Measurements from ENCODE around the gene RFX8. TPM values are rescaled to one million over a fixed set of nuclear protein-coding genes. Genes with fewer than 3 reads are reported as not detected.
A peak's percentile ranks its signal among the peaks of the same experiment; 100 is the strongest.
"Not testable (repeated sequence)": the region's sequence is repeated elsewhere in the genome, so short reads cannot be mapped to it uniquely, and the experiment has no call there.

RFX8 gene
- total and polyA plus RNA-seq, 11 donors, result 0.12 to 2.0 (median 0.34) TPM; not detected in 5

DNA sequence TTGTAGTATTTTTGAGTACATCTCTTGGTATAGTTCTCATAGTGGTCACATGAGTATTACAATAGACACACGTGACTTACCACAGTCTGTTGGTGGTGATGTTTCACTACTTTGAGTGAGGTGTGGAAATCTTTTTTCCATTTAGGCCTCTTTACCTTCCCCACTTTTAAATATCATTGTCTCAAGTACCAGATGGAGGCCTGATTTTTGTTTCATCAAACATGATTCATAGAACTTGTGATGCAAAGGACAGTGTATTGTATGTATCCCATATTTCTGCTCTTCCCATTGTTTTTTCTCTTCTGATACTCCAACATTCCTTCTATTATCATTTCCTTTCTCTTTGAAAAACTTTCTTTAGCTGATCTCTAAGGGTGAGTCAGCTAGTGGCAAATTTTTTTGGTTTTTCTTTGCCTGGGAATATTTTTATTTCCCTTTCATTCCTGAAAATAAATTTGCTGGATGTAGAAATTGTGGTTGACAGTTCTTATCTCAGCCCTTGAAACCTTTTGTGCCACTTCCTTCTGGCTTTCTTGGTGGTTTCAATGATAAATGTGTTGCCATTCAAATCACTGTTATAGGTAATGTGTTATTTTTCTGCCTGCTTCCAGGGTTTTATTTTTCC is 32.8 kb downstream of the RFX8 start:
- TF ChIP-seq POLR2A (IDR thresholded peaks at IDR 0.05), result no peak
- TF ChIP-seq, protein P1, sequence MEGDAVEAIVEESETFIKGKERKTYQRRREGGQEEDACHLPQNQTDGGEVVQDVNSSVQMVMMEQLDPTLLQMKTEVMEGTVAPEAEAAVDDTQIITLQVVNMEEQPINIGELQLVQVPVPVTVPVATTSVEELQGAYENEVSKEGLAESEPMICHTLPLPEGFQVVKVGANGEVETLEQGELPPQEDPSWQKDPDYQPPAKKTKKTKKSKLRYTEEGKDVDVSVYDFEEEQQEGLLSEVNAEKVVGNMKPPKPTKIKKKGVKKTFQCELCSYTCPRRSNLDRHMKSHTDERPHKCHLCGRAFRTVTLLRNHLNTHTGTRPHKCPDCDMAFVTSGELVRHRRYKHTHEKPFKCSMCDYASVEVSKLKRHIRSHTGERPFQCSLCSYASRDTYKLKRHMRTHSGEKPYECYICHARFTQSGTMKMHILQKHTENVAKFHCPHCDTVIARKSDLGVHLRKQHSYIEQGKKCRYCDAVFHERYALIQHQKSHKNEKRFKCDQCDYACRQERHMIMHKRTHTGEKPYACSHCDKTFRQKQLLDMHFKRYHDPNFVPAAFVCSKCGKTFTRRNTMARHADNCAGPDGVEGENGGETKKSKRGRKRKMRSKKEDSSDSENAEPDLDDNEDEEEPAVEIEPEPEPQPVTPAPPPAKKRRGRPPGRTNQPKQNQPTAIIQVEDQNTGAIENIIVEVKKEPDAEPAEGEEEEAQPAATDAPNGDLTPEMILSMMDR (IDR thresholded peaks at IDR 0.05), result no peak
- no peak overlapping the region for H3K4me3 ChIP-seq
- ATAC-seq (no peak), DNase-seq (no peak)
- intact Hi-C loops (cut with DNase I), result no loop called here
- peaks cover 0 to 13% (median 7%) of the 10 kb centered on the region in 12 donors for H3K4me1 ChIP-seq
- H3K9me3 ChIP-seq, result peaks cover 0 to 11% (median 0%) of the 10 kb centered on the region in 12 donors
- peaks cover 0 to 10% (median 0%) of the 10 kb centered on the region in 9 donors for H3K27me3 ChIP-seq
- peak overlapping the region in 4 of 12 donors; percentile 9 to 62 (median 33) for H3K27ac ChIP-seq
- 63 to 85% (median 75%) methylated on average over 1 of the region's 1 CpG for WGBS, 4 donors
- H3K36me3 ChIP-seq, result no peaks in the 10 kb centered on the region

DNA sequence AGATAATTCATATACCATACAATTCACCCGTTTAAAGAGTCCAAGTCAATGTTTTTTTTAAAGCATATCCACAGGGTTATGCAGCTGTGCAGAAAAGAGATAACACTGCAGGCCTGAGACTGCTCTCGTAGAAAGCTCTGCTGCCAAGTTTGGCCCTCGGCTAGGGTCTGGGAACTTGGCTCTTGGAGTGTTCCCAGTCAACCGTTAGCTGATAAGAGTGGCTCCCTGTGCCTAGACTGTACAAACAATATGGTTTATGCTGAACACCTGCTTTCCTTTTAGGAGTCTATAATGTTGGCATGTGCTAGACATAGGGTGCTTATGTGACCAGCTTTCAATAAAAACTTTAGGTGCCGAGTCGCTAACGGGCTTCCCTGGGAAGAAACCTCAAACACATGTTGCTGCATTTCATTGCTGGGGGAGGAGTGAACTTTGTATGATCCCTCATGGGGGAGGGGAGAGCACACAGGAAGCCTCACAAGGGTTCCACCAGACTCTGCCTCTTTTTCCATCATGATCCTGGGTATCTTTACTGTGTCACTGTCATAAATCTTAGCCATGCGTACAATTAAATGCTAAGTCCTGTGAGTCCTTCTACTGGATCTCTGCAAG is 34.7 kb downstream of the RFX8 start:
- ATAC-seq, result peak; percentile 84 to 95 (median 94)
- peak overlapping the region in 8 of 12 donors; percentile 31 to 63 (median 49) for H3K27ac ChIP-seq
- H3K9me3 ChIP-seq, result peaks cover 0 to 11% (median 0%) of the 10 kb centered on the region in 12 donors
- H3K36me3 ChIP-seq, result no peaks in the 10 kb centered on the region
- peak; percentile 66 to 79 (median 71) for DNase-seq
- H3K27me3 ChIP-seq, result peaks cover 0 to 2% (median 0%) of the 10 kb centered on the region in 9 donors
- 30 to 54% (median 38%) methylated on average over 8 of the region's 8 CpGs for WGBS, 4 donors
- intact Hi-C loops (cut with DNase I), result no loop called here
- no peak overlapping the region for H3K4me3 ChIP-seq
- TF ChIP-seq, protein P1 (IDR thresholded peaks at IDR 0.05), result no peak
- TF ChIP-seq POLR2A (IDR thresholded peaks at IDR 0.05), result no peak
- H3K4me1 ChIP-seq, result peaks cover 0 to 26% (median 10%) of the 10 kb centered on the region in 12 donors

DNA sequence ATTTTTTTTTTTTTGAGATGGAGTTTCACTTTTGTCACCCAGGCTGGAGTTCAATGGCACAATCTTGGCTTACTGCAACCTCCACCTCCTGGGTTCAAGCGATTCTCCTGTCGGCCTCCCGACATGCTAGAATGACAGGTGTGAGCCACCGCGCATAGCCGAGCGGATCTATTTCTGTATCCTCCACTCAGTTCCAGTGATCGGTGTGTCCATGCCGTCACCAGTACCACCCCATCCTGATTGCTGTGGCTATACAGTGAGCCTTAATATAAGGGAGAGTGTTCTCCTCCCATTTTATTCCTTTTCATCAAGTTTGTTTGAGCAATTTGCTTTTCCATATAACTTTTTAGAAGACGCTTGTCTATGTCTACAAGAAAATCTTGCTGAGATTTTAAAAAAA is 35.2 kb downstream of the RFX8 start:
- no peaks in the 10 kb centered on the region for H3K36me3 ChIP-seq
- no peak for DNase-seq
- H3K9me3 ChIP-seq, result peaks cover 0 to 9% (median 0%) of the 10 kb centered on the region in 12 donors
- no peaks in the 10 kb centered on the region for H3K27me3 ChIP-seq
- 65 to 70% (median 68%) methylated on average over 10 of the region's 10 CpGs for WGBS, 4 donors
- H3K27ac ChIP-seq, result peak overlapping the region in 7 of 12 donors; percentile 29 to 63 (median 50)
- peak overlapping the region in 1 of 12 donors; percentile 0 for H3K4me3 ChIP-seq
- intact Hi-C loops (cut with DNase I), result loop anchor here in 3 of 10 donors (5.0 to 10.0 kb wide), 3 partner anchors 33 to 255 kb away; partner anchors contain the start of gene MAP4K4 (in 2 of the 3)
- peaks cover 0 to 30% (median 11%) of the 10 kb centered on the region in 12 donors for H3K4me1 ChIP-seq
- ATAC-seq, result peak in 1 of 4 donors; percentile 5
- no peak for TF ChIP-seq POLR2A (IDR thresholded peaks at IDR 0.05)
- TF ChIP-seq, protein P1 (IDR thresholded peaks at IDR 0.05), result no peak

DNA sequence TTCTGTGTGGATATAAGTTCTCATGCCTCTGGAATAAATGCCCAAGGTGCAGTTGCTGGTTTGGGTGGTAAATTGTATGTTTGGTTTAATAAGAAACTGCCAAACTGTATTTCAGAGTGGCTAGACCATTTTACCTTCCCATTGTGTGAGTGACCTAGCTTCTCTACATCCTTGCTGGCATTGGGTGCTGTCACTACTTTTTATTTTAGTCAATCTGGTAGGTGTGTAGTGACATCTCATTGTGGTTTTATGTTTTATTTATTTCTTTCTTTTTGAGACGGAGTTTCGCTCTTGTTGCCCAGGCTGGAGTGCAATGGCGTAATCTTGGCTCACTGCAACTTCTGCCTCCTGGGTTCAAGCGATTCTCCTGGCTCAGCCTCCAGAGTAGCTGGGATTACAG is 36.4 kb downstream of the RFX8 start:
- intact Hi-C loops (cut with DNase I), result loop anchor here in 3 of 10 donors (5.0 to 10.0 kb wide), 3 partner anchors 34 to 256 kb away; partner anchors contain the start of gene MAP4K4 (in 2 of the 3)
- H3K36me3 ChIP-seq, H3K9me3 ChIP-seq, H3K27me3 ChIP-seq, H3K27ac ChIP-seq, H3K4me3 ChIP-seq, DNase-seq, ATAC-seq: not testable (repeated sequence)
- H3K4me1 ChIP-seq, result peaks cover 0 to 31% (median 11%) of the 10 kb centered on the region in 12 donors
- WGBS, 4 donors, result 69 to 74% (median 72%) methylated on average over 4 of the region's 4 CpGs
